ENCODE data around the gene RPTOR. TPM values are rescaled to one million over a fixed set of nuclear protein-coding genes. Genes with fewer than 3 reads are reported as not detected.
"Not testable (repeated sequence)": the region's sequence is repeated elsewhere in the genome, so short reads cannot be mapped to it uniquely, and the experiment has no call there.

RPTOR gene
- total and polyA plus RNA-seq, 4 experiments from 2014 or later, result 2.4 to 51.8 (median 29.6) TPM

- H3K27ac ChIP-seq (ENCODE audit: low read depth, low read length), result no peak overlapping the region
- H3K9me3 Mint-ChIP-seq, result peaks cover 0 to 2% (median 0%) of the 10 kb centered on the region in 8 donors
- POLR2A ChIA-PET (ENCODE audit: partially characterized antibody), result no interaction called here
- H3K36me3 ChIP-seq (ENCODE audit: insufficient read depth, low read length), result no peaks in the 10 kb centered on the region
- intact Hi-C loops (cut with micrococcal nuclease), result no loop called here
- DNase-seq, result no peak
- CTCF ChIA-PET (ENCODE audit: partially characterized antibody), result interaction anchor here (0.6 kb wide), 1 partner anchor 9 kb away, joined by 3 read pairs; no protein-coding TSS in a partner anchor
- no peak overlapping the region for H3K27ac Mint-ChIP-seq
- no peaks in the 10 kb centered on the region for H3K27me3 ChIP-seq (ENCODE audit: insufficient read depth, low read length)
- H3K36me3 Mint-ChIP-seq, result no peaks in the 10 kb centered on the region
- H3K9me3 ChIP-seq (ENCODE audit: control insufficient read depth in 1 of 2, low read length in 2 of 2), result no peaks in the 10 kb centered on the region
- no peak overlapping the region for H3K4me3 Mint-ChIP-seq
- peaks cover 9 to 21% of the 10 kb centered on the region in 2 donors for H3K27me3 Mint-ChIP-seq
- no peaks in the 10 kb centered on the region for H3K4me1 Mint-ChIP-seq
- H3K4me3 ChIP-seq (ENCODE audit: low read length in 2 of 2), result no peak overlapping the region
- no peaks in the 10 kb centered on the region for H3K4me1 ChIP-seq (ENCODE audit: insufficient read depth, low read length)
These were observed 13.2 kb upstream of the RPTOR start for GRCh38 chr17:80531400-80531799.

- H3K27ac Mint-ChIP-seq; H3K27me3 ChIP-seq (ENCODE audit: insufficient read depth, low read length); H3K4me3 ChIP-seq (ENCODE audit: low read length in 2 of 2); H3K36me3 Mint-ChIP-seq; CTCF ChIA-PET (ENCODE audit: partially characterized antibody); H3K4me1 Mint-ChIP-seq; H3K9me3 ChIP-seq (ENCODE audit: control insufficient read depth in 1 of 2, low read length in 2 of 2); H3K9me3 Mint-ChIP-seq; H3K4me1 ChIP-seq (ENCODE audit: insufficient read depth, low read length); H3K36me3 ChIP-seq (ENCODE audit: insufficient read depth, low read length); intact Hi-C loops (cut with micrococcal nuclease); POLR2A ChIA-PET (ENCODE audit: partially characterized antibody); DNase-seq; H3K27ac ChIP-seq (ENCODE audit: low read depth, low read length); H3K4me3 Mint-ChIP-seq: not testable (repeated sequence)
- H3K27me3 Mint-ChIP-seq, result peaks cover 13 to 15% of the 10 kb centered on the region in 2 donors
These were observed 7.3 kb upstream of the RPTOR start for GRCh38 chr17:80537386-80537785.

- Histone ChIP-seq H3K4me3 (ENCODE audit: low read length in 2 of 2) (no peak overlapping the region), H3K27ac (ENCODE audit: low read depth, low read length) (no peak overlapping the region), H3K27me3 (ENCODE audit: insufficient read depth, low read length) (no peaks in the 10 kb centered on the region), H3K4me1 (ENCODE audit: insufficient read depth, low read length) (peaks cover 3% of the 10 kb centered on the region), H3K36me3 (ENCODE audit: insufficient read depth, low read length) (no peaks in the 10 kb centered on the region), H3K9me3 (ENCODE audit: control insufficient read depth in 1 of 2, low read length in 2 of 2) (no peaks in the 10 kb centered on the region)
- ChIA-PET CTCF (ENCODE audit: partially characterized antibody) (no interaction called here), POLR2A (ENCODE audit: partially characterized antibody) (no interaction called here)
- H3K27ac Mint-ChIP-seq, result no peak overlapping the region
- H3K9me3 Mint-ChIP-seq, result no peaks in the 10 kb centered on the region
- no peak for DNase-seq
- peaks cover 11 to 22% of the 10 kb centered on the region in 2 donors for H3K27me3 Mint-ChIP-seq
- H3K4me3 Mint-ChIP-seq, result no peak overlapping the region
- intact Hi-C loops (cut with micrococcal nuclease), result no loop called here
- peaks cover 0 to 9% (median 2%) of the 10 kb centered on the region in 4 donors for H3K4me1 Mint-ChIP-seq
- H3K36me3 Mint-ChIP-seq, result no peaks in the 10 kb centered on the region
These were observed 6.2 kb upstream of the RPTOR start for GRCh38 chr17:80538484-80538883.

GRCh38 chr17:80539022-80539641, 5.5 kb upstream of the RPTOR start:
- ChIA-PET POLR2A (ENCODE audit: partially characterized antibody) (no interaction called here), CTCF (ENCODE audit: partially characterized antibody) (no interaction called here)
- no peaks in the 10 kb centered on the region for H3K9me3 ChIP-seq (ENCODE audit: control insufficient read depth in 1 of 2, low read length in 2 of 2)
- peaks cover 3% of the 10 kb centered on the region for H3K4me1 ChIP-seq (ENCODE audit: insufficient read depth, low read length)
- H3K4me1 Mint-ChIP-seq, result peaks cover 0 to 9% (median 2%) of the 10 kb centered on the region in 4 donors
- H3K27me3 Mint-ChIP-seq, result peaks cover 11 to 22% of the 10 kb centered on the region in 2 donors
- peak in 1 of 5 donors; percentile 4 for DNase-seq
- no peaks in the 10 kb centered on the region for H3K9me3 Mint-ChIP-seq
- H3K27ac ChIP-seq (ENCODE audit: low read depth, low read length), result no peak overlapping the region
- H3K4me3 ChIP-seq (ENCODE audit: low read length in 2 of 2), result no peak overlapping the region
- intact Hi-C loops (cut with micrococcal nuclease), result no loop called here
- no peaks in the 10 kb centered on the region for H3K36me3 ChIP-seq (ENCODE audit: insufficient read depth, low read length)
- H3K27me3 ChIP-seq (ENCODE audit: insufficient read depth, low read length), result no peaks in the 10 kb centered on the region
- peak overlapping the region in 1 of 8 donors; percentile 11 for H3K4me3 Mint-ChIP-seq
- no peak overlapping the region for H3K27ac Mint-ChIP-seq
- no peaks in the 10 kb centered on the region for H3K36me3 Mint-ChIP-seq

GRCh38 chr17:80545499-80545826, 825 bp downstream of the RPTOR start:
- Histone ChIP-seq H3K27ac (ENCODE audit: low read depth, low read length) (peak overlapping the region; percentile 80), H3K36me3 (ENCODE audit: insufficient read depth, low read length) (no peaks in the 10 kb centered on the region), H3K4me1 (ENCODE audit: insufficient read depth, low read length) (peaks cover 26% of the 10 kb centered on the region), H3K9me3 (ENCODE audit: control insufficient read depth in 1 of 2, low read length in 2 of 2) (no peaks in the 10 kb centered on the region), H3K27me3 (ENCODE audit: insufficient read depth, low read length) (no peaks in the 10 kb centered on the region), H3K4me3 (ENCODE audit: low read length in 2 of 2) (peak overlapping the region; percentile 81 to 85)
- peaks cover 4 to 14% of the 10 kb centered on the region in 2 donors for H3K27me3 Mint-ChIP-seq
- intact Hi-C loops (cut with micrococcal nuclease), result no loop called here
- no peak for DNase-seq
- peak overlapping the region; percentile 93 to 98 (median 95) for H3K4me3 Mint-ChIP-seq
- no peaks in the 10 kb centered on the region for H3K9me3 Mint-ChIP-seq
- ChIA-PET POLR2A (ENCODE audit: partially characterized antibody) (interaction anchor here (1.2 to 1.9 kb wide), 2 partner anchors 91 to 309 kb away, joined by 3 to 16 read pairs; no protein-coding TSS in a partner anchor), CTCF (ENCODE audit: partially characterized antibody) (interaction anchor here (1.2 to 1.4 kb wide), 2 partner anchors 30 to 354 kb away, joined by 3 read pairs; no protein-coding TSS in a partner anchor)
- peak overlapping the region in 5 of 7 donors; percentile 19 to 95 (median 61) for H3K27ac Mint-ChIP-seq
- peaks cover 16 to 38% (median 28%) of the 10 kb centered on the region in 4 donors for H3K4me1 Mint-ChIP-seq
- peaks cover 4 to 7% of the 10 kb centered on the region in 2 donors for H3K36me3 Mint-ChIP-seq

- Histone ChIP-seq H3K4me3 (ENCODE audit: low read length in 2 of 2) (no peak overlapping the region), H3K36me3 (ENCODE audit: insufficient read depth, low read length) (no peaks in the 10 kb centered on the region), H3K27ac (ENCODE audit: low read depth, low read length) (no peak overlapping the region), H3K27me3 (ENCODE audit: insufficient read depth, low read length) (no peaks in the 10 kb centered on the region), H3K9me3 (ENCODE audit: control insufficient read depth in 1 of 2, low read length in 2 of 2) (no peaks in the 10 kb centered on the region), H3K4me1 (ENCODE audit: insufficient read depth, low read length) (peaks cover 26% of the 10 kb centered on the region)
- H3K27me3 Mint-ChIP-seq, result peaks cover 4 to 14% of the 10 kb centered on the region in 2 donors
- peaks cover 6 to 9% of the 10 kb centered on the region in 2 donors for H3K36me3 Mint-ChIP-seq
- H3K4me1 Mint-ChIP-seq, result peaks cover 19 to 41% (median 31%) of the 10 kb centered on the region in 4 donors
- H3K9me3 Mint-ChIP-seq, result no peaks in the 10 kb centered on the region
- POLR2A ChIA-PET (ENCODE audit: partially characterized antibody), result interaction anchor here (0.6 kb wide), 1 partner anchor 19 kb away, joined by 4 read pairs; no protein-coding TSS in a partner anchor
- H3K27ac Mint-ChIP-seq, result peak overlapping the region in 6 of 7 donors; percentile 46 to 79 (median 61)
- CTCF ChIA-PET (ENCODE audit: partially characterized antibody), result interaction anchor here (1.7 kb wide), 1 partner anchor 29 kb away, joined by 5 read pairs; no protein-coding TSS in a partner anchor
- no peak for DNase-seq
- H3K4me3 Mint-ChIP-seq, result peak overlapping the region; percentile 60 to 98 (median 95)
- intact Hi-C loops (cut with micrococcal nuclease), result no loop called here
These were observed 1.6 kb downstream of the RPTOR start for GRCh38 chr17:80546267-80546666.

- no peak overlapping the region for H3K4me3 ChIP-seq (ENCODE audit: low read length in 2 of 2)
- no peaks in the 10 kb centered on the region for H3K27me3 ChIP-seq (ENCODE audit: insufficient read depth, low read length)
- peaks cover 3% of the 10 kb centered on the region for H3K4me1 ChIP-seq (ENCODE audit: insufficient read depth, low read length)
- Mint-ChIP-seq H3K27me3 (no peaks in the 10 kb centered on the region), H3K4me1 (peaks cover 14 to 30% (median 18%) of the 10 kb centered on the region in 4 donors), H3K36me3 (peaks cover 21 to 28% of the 10 kb centered on the region in 2 donors), H3K4me3 (no peak overlapping the region), H3K9me3 (no peaks in the 10 kb centered on the region), H3K27ac (no peak overlapping the region)
- no peaks in the 10 kb centered on the region for H3K36me3 ChIP-seq (ENCODE audit: insufficient read depth, low read length)
- H3K9me3 ChIP-seq (ENCODE audit: control insufficient read depth in 1 of 2, low read length in 2 of 2), result no peaks in the 10 kb centered on the region
- no peak overlapping the region for H3K27ac ChIP-seq (ENCODE audit: low read depth, low read length)
- DNase-seq, result no peak
- ChIA-PET POLR2A (ENCODE audit: partially characterized antibody) (no interaction called here), CTCF (ENCODE audit: partially characterized antibody) (no interaction called here)
- intact Hi-C loops (cut with micrococcal nuclease), result no loop called here
These were observed 7.9 kb downstream of the RPTOR start for GRCh38 chr17:80552523-80552922.

Measured in CD4-positive, alpha-beta memory T cell (primary cell).